Testis (tissue), 3 donors: ENCODE results near the gene KDM5B. TPM values are rescaled to one million over a fixed set of nuclear protein-coding genes. Genes with fewer than 3 reads are reported as not detected.
A peak's percentile ranks its signal among the peaks of the same experiment; 100 is the strongest.

Experiments used
- DNase-seq: peaks from one replicate; pipeline ENCODE4 v3.0.0-alpha.2; 2019
- H3K27ac ChIP-seq, 2 donors: fragments of 200-600 bp; sonication (generic); one replicate each; pipeline ENCODE4 v1.5.1; 2019
- H3K27me3 ChIP-seq: fragments of 200-600 bp; sonication (generic); one replicate; pipeline ENCODE4 v1.5.1; 2019
- H3K36me3 ChIP-seq: fragments of 200-600 bp; sonication (generic); one replicate; pipeline ENCODE4 v1.5.1; 2017; ENCODE audit warnings: low read depth; ENCODE audit errors: missing control alignments
- H3K4me1 ChIP-seq: fragments of 200-600 bp; sonication (generic); one replicate; pipeline ENCODE4 v1.5.1; 2019
- H3K4me3 ChIP-seq, 2 donors: fragments of 200-600 bp; sonication (generic); one replicate each; pipeline ENCODE4 v1.5.1; 2017 to 2019
- H3K9me3 ChIP-seq: fragments of 200-600 bp; sonication (generic); one replicate; pipeline ENCODE4 v1.5.1; 2017
- POLR2A ChIP-seq: fragments of 450-650 bp; IDR thresholded peaks from one replicate; pipeline ENCODE4 v1.6.1; 2017; ENCODE audit warnings: antibody characterized with exemption, mild to moderate bottlenecking, moderate library complexity
- WGBS, 2 donors: methylation state at CpG; one replicate each; pipeline ENCODE4 v1.1.5; 2018; 5-methylcytosine and 5-hydroxymethylcytosine counted together
- intact Hi-C: fragments of 100-400 bp; cut with DNase I; formaldehyde crosslinking; loops from one replicate; pipeline ENCODE4 v1.15.1; 2023; ENCODE audit warnings: low total_unique reads
- polyA plus RNA-seq: library from polyadenylated mRNA; stranded (reverse); fragments of 350-450 nt; fragmentation: Illumina TruSeq; extraction: RNeasy Lipid Tissue Mini Kit (QIAGEN cat#74804); gene quantifications from one replicate; pipeline ENCODE4 v1.2.3, GENCODE V29; 2014; ENCODE audit warnings: low read depth, low replicate concordance; ENCODE audit not compliant: insufficient read depth
- total RNA-seq, 2 donors: library from RNA; depleted of rRNA; stranded (reverse); fragments of >200 nt; gene quantifications; one replicate each; pipeline ENCODE4 v1.2.3, GENCODE V29; 2016
- TF ChIP-seq, protein P1 (sequence below), 3 experiments: fragments of 450-650 bp in 2 of 3; fragments of 200-600 bp in 1 of 3; sonication (generic) in 1 of 3; IDR thresholded peaks; one replicate each; pipeline ENCODE4 v1.5.1; 2016 to 2019; ENCODE audit warnings: antibody characterized with exemption in 3 of 3, mild to moderate bottlenecking in 2 of 3, moderate library complexity in 1 of 3

KDM5B gene
- total and polyA plus RNA-seq, 3 donors from 2014 or later: 223 to 333 (median 307) TPM

DNA sequence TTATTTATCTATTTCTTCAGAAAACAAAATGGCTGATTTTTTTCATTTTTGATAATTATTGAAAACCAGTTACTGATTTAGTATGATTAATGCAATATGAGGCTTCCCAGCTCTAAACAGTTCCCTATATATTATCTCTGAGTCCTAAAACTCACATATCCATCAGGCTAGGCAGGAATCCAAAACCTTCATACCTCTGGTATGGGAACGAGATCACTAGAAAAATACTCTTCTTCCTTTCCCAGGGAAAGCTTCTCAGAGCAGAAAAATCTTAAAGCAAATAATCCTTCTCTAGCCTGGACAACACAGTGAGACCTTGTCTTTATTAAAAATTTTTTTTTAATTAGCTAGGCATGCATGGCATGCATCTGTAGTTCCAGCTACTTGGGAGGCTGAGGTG, 42.5 kb downstream of the KDM5B start:
- Histone ChIP-seq H3K9me3 (no peaks in the 10 kb centered on the region), H3K36me3 (no peaks in the 10 kb centered on the region), H3K4me1 (no peaks in the 10 kb centered on the region), H3K4me3 (no peak overlapping the region), H3K27ac (no peak overlapping the region), H3K27me3 (no peaks in the 10 kb centered on the region)
- TF ChIP-seq, protein P1, sequence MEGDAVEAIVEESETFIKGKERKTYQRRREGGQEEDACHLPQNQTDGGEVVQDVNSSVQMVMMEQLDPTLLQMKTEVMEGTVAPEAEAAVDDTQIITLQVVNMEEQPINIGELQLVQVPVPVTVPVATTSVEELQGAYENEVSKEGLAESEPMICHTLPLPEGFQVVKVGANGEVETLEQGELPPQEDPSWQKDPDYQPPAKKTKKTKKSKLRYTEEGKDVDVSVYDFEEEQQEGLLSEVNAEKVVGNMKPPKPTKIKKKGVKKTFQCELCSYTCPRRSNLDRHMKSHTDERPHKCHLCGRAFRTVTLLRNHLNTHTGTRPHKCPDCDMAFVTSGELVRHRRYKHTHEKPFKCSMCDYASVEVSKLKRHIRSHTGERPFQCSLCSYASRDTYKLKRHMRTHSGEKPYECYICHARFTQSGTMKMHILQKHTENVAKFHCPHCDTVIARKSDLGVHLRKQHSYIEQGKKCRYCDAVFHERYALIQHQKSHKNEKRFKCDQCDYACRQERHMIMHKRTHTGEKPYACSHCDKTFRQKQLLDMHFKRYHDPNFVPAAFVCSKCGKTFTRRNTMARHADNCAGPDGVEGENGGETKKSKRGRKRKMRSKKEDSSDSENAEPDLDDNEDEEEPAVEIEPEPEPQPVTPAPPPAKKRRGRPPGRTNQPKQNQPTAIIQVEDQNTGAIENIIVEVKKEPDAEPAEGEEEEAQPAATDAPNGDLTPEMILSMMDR (IDR thresholded peaks at IDR 0.05): no peak
- no peak for TF ChIP-seq POLR2A
- 83 to 94% methylated on average over 1 of the region's 1 CpG for WGBS, 2 donors
- no peak for DNase-seq
- intact Hi-C loops: no loop called here

DNA sequence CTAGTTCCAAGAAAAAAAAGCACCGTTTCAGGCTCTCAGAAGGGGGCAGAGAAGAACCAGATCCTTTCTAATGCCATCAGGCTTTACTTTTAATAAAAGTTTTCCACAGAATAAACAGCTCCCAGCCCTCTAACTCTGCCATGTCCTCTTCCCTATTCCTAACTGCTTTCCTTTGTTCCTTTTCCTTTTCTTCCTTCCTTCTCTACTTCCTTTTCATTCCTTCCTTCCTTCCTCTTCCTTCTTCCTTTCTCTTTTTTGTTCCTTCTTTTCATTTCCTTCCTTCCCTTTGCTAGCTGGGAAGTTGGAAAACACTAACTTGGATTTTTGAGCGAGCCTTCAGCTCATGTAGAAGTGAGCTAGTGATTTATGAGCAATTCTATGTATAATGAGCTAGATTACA, 46.2 kb downstream of the KDM5B start:
- H3K36me3 ChIP-seq: no peaks in the 10 kb centered on the region
- no peak for DNase-seq
- no peaks in the 10 kb centered on the region for H3K27me3 ChIP-seq
- H3K27ac ChIP-seq: peak overlapping the region in 1 of 2 donors; percentile 2
- no peak overlapping the region for H3K4me3 ChIP-seq
- TF ChIP-seq POLR2A: no peak
- TF ChIP-seq, protein P1 (IDR thresholded peaks at IDR 0.05): no peak
- intact Hi-C loops: no loop called here
- H3K4me1 ChIP-seq: no peaks in the 10 kb centered on the region
- H3K9me3 ChIP-seq: no peaks in the 10 kb centered on the region
- WGBS, 2 donors: 55 to 59% methylated on average over 2 of the region's 2 CpGs

DNA sequence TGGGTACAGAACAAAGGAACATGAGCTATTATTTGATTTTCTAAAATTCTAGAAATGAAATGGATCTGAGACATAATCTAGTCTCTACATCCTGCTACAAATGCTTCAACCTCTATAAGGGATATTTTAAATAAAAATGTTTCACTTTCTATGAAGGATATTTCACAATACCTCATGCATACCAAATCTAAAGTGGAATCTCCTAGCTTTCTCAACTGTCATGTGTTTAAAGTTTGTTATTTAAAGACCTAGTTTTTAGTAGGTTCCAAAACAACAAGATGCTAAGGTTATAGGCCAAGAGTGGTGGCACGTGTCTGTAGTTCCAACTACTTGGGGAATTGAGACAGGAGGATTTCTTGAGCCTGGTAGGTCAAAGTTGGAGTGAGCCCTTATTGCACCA, 47.6 kb downstream of the KDM5B start:
- Histone ChIP-seq H3K27me3 (no peaks in the 10 kb centered on the region), H3K4me1 (no peaks in the 10 kb centered on the region), H3K27ac (no peak overlapping the region), H3K36me3 (no peaks in the 10 kb centered on the region), H3K4me3 (no peak overlapping the region), H3K9me3 (no peaks in the 10 kb centered on the region)
- no peak for TF ChIP-seq POLR2A
- TF ChIP-seq, protein P1 (IDR thresholded peaks at IDR 0.05): no peak
- DNase-seq: no peak
- 50 to 69% methylated on average over 1 of the region's 1 CpG for WGBS, 2 donors
- intact Hi-C loops: no loop called here

DNA sequence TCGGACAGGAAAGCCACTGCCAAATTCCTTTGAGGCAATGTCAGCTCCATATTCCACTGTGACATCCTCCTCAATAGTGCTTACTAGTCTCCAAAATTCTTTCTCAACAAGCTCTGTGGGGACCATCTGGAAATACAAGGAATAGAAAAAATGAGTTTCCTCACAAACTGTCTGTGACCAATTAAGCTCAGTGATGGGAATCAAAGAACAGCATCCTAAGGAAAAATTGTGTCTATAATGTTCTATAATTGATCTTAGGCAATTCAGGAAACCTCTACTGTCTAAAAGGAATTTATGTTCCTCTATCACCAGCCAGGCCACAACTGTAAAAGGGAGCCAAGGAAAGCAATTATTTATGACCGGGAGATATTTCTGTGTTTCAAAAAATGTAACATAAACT, 51.8 kb downstream of the KDM5B start:
- 85 to 89% methylated on average over 2 of the region's 2 CpGs for WGBS, 2 donors
- Histone ChIP-seq H3K27ac (no peak overlapping the region), H3K4me3 (no peak overlapping the region), H3K36me3 (no peaks in the 10 kb centered on the region), H3K9me3 (no peaks in the 10 kb centered on the region), H3K4me1 (no peaks in the 10 kb centered on the region), H3K27me3 (no peaks in the 10 kb centered on the region)
- intact Hi-C loops: no loop called here
- DNase-seq: no peak
- no peak for TF ChIP-seq POLR2A
- TF ChIP-seq, protein P1 (IDR thresholded peaks at IDR 0.05): no peak

DNA sequence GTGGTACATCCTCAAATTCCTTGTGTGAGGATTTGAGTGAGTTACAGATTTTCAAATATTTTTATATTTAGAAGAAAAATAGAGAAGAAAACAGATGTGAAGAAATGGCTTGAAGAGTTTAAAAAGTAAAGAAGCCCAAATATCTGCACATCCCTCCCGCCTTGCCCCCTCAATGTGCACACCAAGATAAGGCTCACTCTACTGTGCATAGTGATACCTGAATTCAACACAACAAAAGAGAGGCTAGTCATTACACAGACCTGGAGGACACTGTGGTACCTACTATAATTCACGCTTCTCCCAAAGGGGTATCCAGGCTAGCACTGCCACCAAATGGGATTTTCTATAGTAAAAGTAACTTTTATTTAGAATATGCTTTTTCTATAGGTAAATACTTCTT, 53.9 kb downstream of the KDM5B start:
- intact Hi-C loops: no loop called here
- Histone ChIP-seq H3K9me3 (no peaks in the 10 kb centered on the region), H3K27me3 (no peaks in the 10 kb centered on the region), H3K4me3 (no peak overlapping the region), H3K27ac (no peak overlapping the region), H3K4me1 (no peaks in the 10 kb centered on the region), H3K36me3 (no peaks in the 10 kb centered on the region)
- 95 to 100% methylated on average over 2 of the region's 2 CpGs for WGBS, 2 donors
- no peak for DNase-seq
- TF ChIP-seq POLR2A: no peak
- TF ChIP-seq, protein P1 (IDR thresholded peaks at IDR 0.05): no peak
